Lower lobe of right lung (tissue), 2 donors: ENCODE results near the gene ZNF503. TPM values are rescaled to one million over a fixed set of nuclear protein-coding genes. Genes with fewer than 3 reads are reported as not detected.

ENCODE experiments used
- ATAC-seq, 2 donors: fragments of 200-7000 bp; cut with Tn5 transposase; one replicate each; pipeline ENCODE4 v1.9.1; 2020 to 2022; ENCODE audit warnings: mild to moderate bottlenecking in 2 of 2, moderate library complexity in 2 of 2
- DNase-seq: peaks from one replicate; pipeline ENCODE4 v3.0.0-alpha.2; 2020
- H3K27ac ChIP-seq: fragments of 200-600 bp; one replicate; pipeline ENCODE4 v1.8.0; 2022
- H3K27me3 ChIP-seq: fragments of 200-600 bp; one replicate; pipeline ENCODE4 v1.8.0; 2022; ENCODE audit warnings: low read depth
- H3K36me3 ChIP-seq: fragments of 200-600 bp; one replicate; pipeline ENCODE4 v1.8.0; 2022; ENCODE audit warnings: mild to moderate bottlenecking
- H3K4me1 ChIP-seq: fragments of 200-600 bp; one replicate; pipeline ENCODE4 v1.8.0; 2022
- H3K4me3 ChIP-seq: fragments of 200-600 bp; one replicate; pipeline ENCODE4 v1.8.0; 2022; ENCODE audit warnings: mild to moderate bottlenecking
- H3K9me3 ChIP-seq: fragments of 200-600 bp; one replicate; pipeline ENCODE4 v1.8.0; 2022
- CTCF ChIP-seq: fragments of 200-600 bp; IDR thresholded peaks from one replicate; pipeline ENCODE4 v1.8.0; 2022; ENCODE audit warnings: antibody characterized with exemption, mild to moderate bottlenecking
- intact Hi-C: fragments of 100-400 bp; cut with DNase I; formaldehyde crosslinking; loops from one replicate; pipeline ENCODE4 v1.11.0; 2022
- total RNA-seq: library from RNA; stranded (reverse); fragmentation: NEBNext Ultra II Directional; extraction: Animal tissue kit (Norgen Biotek cat#: 25700); gene quantifications from one replicate; pipeline ENCODE4 v1.2.1, GENCODE V29; 2021
- donor health status: DM: no; HTN: yes; CAD: no; lungs with severe emphysema.

Gene ZNF503
- total RNA-seq, 1 donor from 2014 or later, result 28.3 TPM

- Histone ChIP-seq H3K27ac (no peak overlapping the region), H3K9me3 (peaks cover 20% of the 10 kb centered on the region), H3K27me3 (no peaks in the 10 kb centered on the region), H3K4me3 (no peak overlapping the region), H3K4me1 (no peaks in the 10 kb centered on the region), H3K36me3 (peaks cover 13% of the 10 kb centered on the region)
- DNase-seq, result no peak
- intact Hi-C loops, result no loop called here
- TF ChIP-seq CTCF, result no peak
- ATAC-seq, result no peak
Observed at GRCh38 chr10:75440271-75440793, 38.8 kb upstream of the ZNF503 start.

- intact Hi-C loops, result no loop called here
- Histone ChIP-seq H3K27me3 (no peaks in the 10 kb centered on the region), H3K9me3 (peaks cover 17% of the 10 kb centered on the region), H3K4me3 (no peak overlapping the region), H3K36me3 (peaks cover 13% of the 10 kb centered on the region), H3K27ac (no peak overlapping the region), H3K4me1 (no peaks in the 10 kb centered on the region)
- DNase-seq, result no peak
- TF ChIP-seq CTCF, result no peak
- no peak for ATAC-seq
Observed at GRCh38 chr10:75439811-75440210, 38.2 kb upstream of the ZNF503 start.

- Histone ChIP-seq H3K27ac (no peak overlapping the region), H3K4me1 (no peaks in the 10 kb centered on the region), H3K9me3 (peaks cover 4% of the 10 kb centered on the region), H3K36me3 (peaks cover 13% of the 10 kb centered on the region), H3K4me3 (no peak overlapping the region), H3K27me3 (no peaks in the 10 kb centered on the region)
- intact Hi-C loops, result no loop called here
- no peak for TF ChIP-seq CTCF
- ATAC-seq (no peak), DNase-seq (no peak)
Observed at GRCh38 chr10:75438275-75438674, 36.7 kb upstream of the ZNF503 start.

- intact Hi-C loops, result no loop called here
- no peak for TF ChIP-seq CTCF
- Histone ChIP-seq H3K36me3 (peaks cover 13% of the 10 kb centered on the region), H3K4me1 (no peaks in the 10 kb centered on the region), H3K9me3 (no peaks in the 10 kb centered on the region), H3K4me3 (no peak overlapping the region), H3K27me3 (no peaks in the 10 kb centered on the region), H3K27ac (no peak overlapping the region)
- ATAC-seq (no peak), DNase-seq (no peak)
Observed at GRCh38 chr10:75437693-75438092, 36.1 kb upstream of the ZNF503 start.

GRCh38 chr10:75436896-75437295, 35.3 kb upstream of the ZNF503 start:
- DNase-seq, result no peak
- Histone ChIP-seq H3K27me3 (no peaks in the 10 kb centered on the region), H3K9me3 (no peaks in the 10 kb centered on the region), H3K4me1 (peaks cover 8% of the 10 kb centered on the region), H3K4me3 (no peak overlapping the region), H3K27ac (no peak overlapping the region), H3K36me3 (peaks cover 13% of the 10 kb centered on the region)
- TF ChIP-seq CTCF, result no peak
- intact Hi-C loops, result no loop called here
- ATAC-seq, result no peak

GRCh38 chr10:75435291-75435690, 33.7 kb upstream of the ZNF503 start:
- H3K27ac ChIP-seq, result no peak overlapping the region
- peaks cover 13% of the 10 kb centered on the region for H3K36me3 ChIP-seq
- peaks cover 19% of the 10 kb centered on the region for H3K4me1 ChIP-seq
- H3K4me3 ChIP-seq, result no peak overlapping the region
- no peaks in the 10 kb centered on the region for H3K27me3 ChIP-seq
- TF ChIP-seq CTCF, result no peak
- DNase-seq (no peak), ATAC-seq (no peak)
- no peaks in the 10 kb centered on the region for H3K9me3 ChIP-seq
- intact Hi-C loops, result no loop called here
